GM18951 (cell line): ENCODE data around the gene EXOC2.

Source experiments
- POLR2A ChIP-seq: IDR thresholded peaks from 4 replicates; pipeline ENCODE4 v1.6.1; 2011; ENCODE audit warnings: mild to moderate bottlenecking; ENCODE audit not compliant: insufficient read length, insufficient read depth; ENCODE audit errors: extremely low read depth
- in situ Hi-C: fragments of 300-500 bp; cut with MboI; formaldehyde crosslinking; loops from one replicate; pipeline ENCODE4 v1.12.0; 2022; ENCODE audit warnings: low sequenced_read_pairs, mixed read lengths, inconsistent platforms; ENCODE audit not compliant: unreplicated experiment

The EXOC2 gene

DNA sequence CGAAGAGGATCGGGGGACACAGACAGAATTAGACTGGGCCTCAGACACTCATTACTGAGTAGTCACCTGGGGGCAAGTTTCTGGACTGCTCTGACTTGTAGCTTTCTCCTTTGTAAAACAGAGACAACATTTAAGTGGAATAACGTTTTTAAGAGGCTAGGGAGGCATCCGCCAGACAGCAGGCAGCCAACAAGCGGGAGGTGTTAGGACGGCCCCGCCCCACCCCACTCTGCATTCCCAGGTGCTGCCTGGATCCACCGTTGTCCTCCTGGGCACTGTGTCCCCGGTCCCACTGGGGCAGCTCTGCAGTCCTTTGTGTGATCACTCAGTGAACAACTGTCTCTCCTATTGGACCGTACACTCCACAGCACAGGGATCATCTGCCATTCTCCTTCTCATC is 187.6 kb downstream of the EXOC2 start:
- in situ Hi-C loops = no loop called here

GRCh38 chr6:504446-504980 is 188.4 kb downstream of the EXOC2 start:
- in situ Hi-C loops = no loop called here

More for the DNA sequence above, 187.6 kb downstream of the EXOC2 start:
- TF ChIP-seq POLR2A = no peak

DNA sequence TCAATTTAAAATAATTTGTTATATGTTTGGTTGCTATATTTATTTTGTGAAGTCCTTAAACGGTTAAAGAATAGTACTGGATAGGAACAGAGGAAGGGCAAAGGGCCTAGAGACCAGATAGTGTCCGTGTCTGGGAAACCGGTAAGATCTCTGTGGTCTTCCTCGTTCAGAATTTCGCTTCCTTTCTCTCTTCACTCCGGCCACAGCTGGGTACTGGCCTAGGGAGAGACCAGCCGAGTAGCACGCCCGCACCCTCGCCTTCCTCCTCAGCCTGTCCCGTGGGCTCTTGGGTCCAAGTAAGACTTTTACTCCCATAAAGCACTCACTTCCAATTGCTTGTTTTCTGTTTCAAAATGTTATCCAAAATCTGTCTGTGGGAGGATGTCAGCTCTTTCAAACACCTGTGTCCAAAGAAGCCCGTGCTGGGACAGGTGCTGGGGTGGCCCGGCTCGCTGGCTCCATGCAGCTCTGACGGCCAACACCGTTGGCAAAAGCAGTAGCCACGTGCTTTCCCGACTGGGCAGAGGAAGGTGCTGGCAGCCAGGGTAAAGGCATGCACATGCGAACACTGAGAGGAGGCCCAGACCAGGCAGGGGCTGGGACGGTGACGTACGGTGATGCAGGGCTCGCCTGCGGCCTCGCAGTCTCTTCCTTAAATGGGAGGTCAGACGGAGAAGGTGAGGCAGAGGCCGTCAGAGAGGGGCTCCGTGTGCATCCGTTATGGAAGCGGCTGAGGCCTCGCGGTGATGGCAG is 189.2 kb downstream of the EXOC2 start:
- TF ChIP-seq POLR2A = no peak
- in situ Hi-C loops = no loop called here

More at GRCh38 chr6:504446-504980, 188.4 kb downstream of the EXOC2 start:
- TF ChIP-seq POLR2A = no peak

DNA sequence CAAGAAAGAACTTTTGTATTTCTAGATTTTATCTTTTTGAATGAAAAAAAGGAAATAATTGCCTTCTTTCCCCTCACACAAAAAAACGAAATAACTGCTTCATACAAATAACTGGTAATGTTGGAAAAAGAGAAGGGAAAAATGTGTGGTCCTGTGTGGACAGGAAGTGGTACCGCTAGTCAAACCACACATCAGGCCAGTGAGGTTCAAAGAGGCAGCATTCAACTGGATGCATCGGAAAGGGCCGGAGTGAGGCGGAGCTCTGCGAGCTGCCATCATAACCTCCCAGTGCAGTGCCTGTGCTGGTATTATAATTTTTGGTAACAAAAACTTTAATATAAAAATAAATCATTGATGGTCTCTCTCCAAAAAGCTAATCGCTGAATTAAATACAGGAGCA is 190.2 kb downstream of the EXOC2 start:
- in situ Hi-C loops = no loop called here
- TF ChIP-seq POLR2A = no peak

- in situ Hi-C loops = no loop called here
These were observed 190.9 kb downstream of the EXOC2 start for GRCh38 chr6:501891-502601.

GRCh38 chr6:499617-500016 is 193.3 kb downstream of the EXOC2 start:
- no peak for TF ChIP-seq POLR2A
- in situ Hi-C loops = no loop called here

More at GRCh38 chr6:501891-502601, 190.9 kb downstream of the EXOC2 start:
- no peak for TF ChIP-seq POLR2A

DNA sequence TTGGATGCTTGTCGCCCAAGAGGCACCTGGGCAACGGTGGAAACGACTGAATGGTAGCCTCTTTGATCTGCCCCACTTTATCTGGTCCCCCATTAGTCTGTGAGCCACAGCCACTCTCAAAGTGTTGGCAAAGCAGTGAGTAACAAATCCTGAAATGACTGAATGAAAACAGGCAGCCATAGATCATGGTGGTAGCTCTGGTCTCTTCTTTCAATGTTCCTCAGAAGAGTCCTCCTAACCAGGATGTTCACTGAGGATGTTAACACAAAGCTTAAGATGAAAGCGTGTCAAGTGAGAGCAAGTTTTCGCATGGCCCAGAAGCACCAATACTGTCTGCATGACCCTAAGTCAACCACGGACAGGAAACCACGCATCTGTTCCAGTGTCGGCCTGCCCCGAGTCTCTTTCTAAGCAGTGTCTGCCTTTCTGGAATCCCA is 194.1 kb downstream of the EXOC2 start:
- in situ Hi-C loops = no loop called here

GRCh38 chr6:497258-497657 is 195.7 kb downstream of the EXOC2 start:
- in situ Hi-C loops = no loop called here
- TF ChIP-seq POLR2A = no peak

More for the DNA sequence above, 194.1 kb downstream of the EXOC2 start:
- no peak for TF ChIP-seq POLR2A

DNA sequence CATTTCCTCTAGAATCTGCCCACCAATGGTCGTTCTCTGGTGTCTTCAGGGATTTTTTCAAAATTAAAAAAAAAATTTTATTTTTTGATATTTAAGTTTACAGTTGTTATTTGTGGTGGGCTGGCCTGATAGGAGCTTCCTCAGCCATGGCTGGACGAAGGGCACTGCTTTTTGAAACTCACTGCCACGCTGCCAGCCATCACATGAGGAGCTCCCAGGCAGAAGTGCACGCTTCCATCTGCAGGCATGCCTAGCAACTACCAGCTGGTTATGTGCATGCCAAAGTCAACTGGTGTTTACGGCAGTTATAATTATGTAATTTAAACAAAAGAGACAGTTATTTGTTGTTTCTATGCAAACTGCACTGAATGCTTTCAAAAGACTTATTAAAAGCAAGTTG is 196.3 kb downstream of the EXOC2 start:
- TF ChIP-seq POLR2A = no peak
- in situ Hi-C loops = no loop called here

DNA sequence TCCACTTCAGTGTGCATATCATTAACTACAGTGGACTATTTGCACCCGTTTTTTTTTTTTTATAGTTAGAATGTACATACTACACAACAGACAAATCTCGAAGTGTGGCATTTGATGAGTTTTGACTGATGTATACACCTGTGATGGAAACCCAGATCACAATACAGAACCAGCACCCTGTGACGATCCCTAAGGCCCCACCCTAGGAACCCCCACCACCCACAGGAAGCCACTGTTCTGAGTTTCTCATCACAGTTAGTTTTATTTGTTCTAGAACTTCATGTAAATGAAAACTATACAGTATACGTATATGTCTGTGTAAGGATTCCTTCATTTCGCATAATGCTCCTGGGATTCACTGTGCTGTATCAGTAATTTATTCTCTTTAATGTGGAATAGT is 198.5 kb downstream of the EXOC2 start:
- TF ChIP-seq POLR2A = no peak
- in situ Hi-C loops = no loop called here

DNA sequence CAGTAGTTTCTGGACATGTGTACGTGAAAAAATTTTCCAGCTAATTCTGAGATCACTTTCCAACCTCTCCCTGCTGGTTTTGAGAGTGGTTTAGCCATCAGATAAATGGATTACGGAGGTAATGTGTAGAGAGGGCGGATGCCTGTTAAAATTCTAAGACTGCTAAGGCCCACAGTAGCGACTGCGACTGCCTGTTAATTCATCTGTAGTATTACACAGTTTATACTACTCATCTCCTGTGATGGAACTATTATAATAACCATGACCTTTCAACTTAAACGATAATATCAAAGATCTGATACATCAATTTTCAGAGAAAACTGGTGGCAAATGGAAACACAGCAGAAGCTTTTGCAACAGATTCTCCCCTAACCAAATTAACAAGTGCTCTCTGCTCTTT is 199.1 kb downstream of the EXOC2 start:
- no peak for TF ChIP-seq POLR2A
- in situ Hi-C loops = no loop called here

DNA sequence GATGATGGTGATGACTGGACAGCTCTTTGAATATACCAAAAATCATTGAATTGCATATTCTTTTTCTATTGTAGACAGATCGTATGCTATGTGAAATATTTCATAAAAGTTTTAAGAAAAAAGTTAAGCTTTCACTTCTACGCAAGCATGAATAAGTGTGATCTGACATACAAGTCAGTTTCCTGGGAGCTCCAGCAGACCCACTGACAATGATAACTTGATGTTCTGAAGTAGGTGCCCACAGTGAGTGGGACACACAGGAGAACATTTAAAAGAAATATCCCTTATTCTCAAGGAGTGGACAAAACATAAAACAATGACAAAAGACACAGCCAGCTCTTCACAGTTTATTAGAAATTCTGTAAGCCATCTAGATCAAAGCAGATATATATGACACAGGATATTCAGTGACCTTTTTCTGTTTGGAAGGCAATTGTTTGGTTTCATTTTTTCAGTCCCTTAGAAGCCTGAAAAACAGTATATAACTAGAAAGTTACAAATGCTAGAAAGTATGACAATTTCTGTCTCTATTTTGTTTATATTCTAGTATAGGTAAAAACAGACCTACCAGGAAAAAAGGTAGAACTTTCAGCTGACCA is 200.0 kb downstream of the EXOC2 start:
- TF ChIP-seq POLR2A = no peak
- in situ Hi-C loops = no loop called here

- TF ChIP-seq POLR2A = no peak
- in situ Hi-C loops = no loop called here
These were observed 200.8 kb downstream of the EXOC2 start for GRCh38 chr6:492178-492577.
